Eye (tissue), 1 donor: ENCODE measurements around the gene NCK2.

Experiments used
- DNase-seq: peaks from one replicate; pipeline ENCODE4 v3.0.0-alpha.2; 2015

NCK2 gene

DNA sequence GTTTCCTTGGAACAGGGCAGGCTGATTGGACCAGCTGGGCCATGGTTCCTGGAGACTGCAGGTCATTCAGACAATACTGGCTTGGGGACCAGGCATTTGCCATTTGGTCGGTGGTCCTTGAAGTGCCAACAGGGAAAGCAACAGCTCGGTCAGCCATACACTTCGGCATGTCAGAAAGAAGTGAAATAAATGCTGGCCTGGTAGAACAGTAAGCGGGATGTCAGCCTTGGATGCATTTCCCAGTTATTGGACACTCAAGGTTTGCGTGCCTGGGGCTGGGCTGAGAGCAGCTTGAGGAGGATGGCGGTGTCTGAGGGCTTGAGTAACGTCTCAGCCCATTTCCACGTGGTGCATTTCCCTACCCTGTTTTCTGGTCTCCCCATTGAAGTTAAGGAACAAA is 75.4 kb downstream of the NCK2 start:
- no peak for DNase-seq

GRCh38 chr2:105820691-105821090 is 76.0 kb downstream of the NCK2 start:
- no peak for DNase-seq

GRCh38 chr2:105821428-105822125 is 76.9 kb downstream of the NCK2 start:
- DNase-seq = no peak

DNA sequence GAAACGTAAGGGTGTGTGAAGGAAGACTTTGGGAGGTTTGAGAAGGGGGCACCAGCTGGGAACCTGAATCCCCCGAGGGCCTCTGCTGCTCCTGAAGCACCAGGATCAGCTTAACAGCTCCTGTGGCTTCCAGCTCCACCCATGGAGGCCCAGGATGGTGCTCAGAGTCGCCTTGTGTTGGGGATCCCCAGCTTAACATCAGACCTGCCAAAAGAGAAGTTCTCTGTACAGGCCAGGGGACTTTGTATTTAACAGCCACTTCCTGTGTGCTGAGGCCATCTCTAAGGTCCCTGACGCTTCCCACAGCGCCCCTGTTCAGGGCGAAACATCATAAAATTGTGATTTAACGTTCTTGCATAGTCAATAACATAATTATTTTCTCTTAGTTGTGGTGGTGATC is 77.5 kb downstream of the NCK2 start:
- DNase-seq = no peak

DNA sequence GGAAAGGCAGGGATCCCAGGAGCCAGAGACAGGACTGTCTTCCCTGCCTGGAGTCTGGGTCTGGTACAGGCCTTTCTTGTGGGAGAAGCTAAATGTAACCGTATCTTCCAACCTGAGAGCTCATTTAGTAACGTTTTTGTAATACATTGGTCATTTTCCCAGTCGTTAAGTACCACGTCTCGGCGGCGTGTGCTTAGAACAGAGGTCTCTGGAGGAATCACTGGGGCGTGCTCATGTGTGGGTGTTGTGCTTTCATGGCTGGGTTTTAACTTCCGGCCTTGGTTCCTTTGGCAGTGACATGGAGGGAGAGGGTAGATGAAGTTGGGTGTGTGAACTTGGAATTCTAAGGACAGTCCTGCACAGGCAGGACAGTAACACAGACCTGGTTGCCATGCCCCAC is 79.7 kb downstream of the NCK2 start:
- DNase-seq = no peak

GRCh38 chr2:105827351-105828096 is 82.8 kb downstream of the NCK2 start:
- DNase-seq = no peak

GRCh38 chr2:105828558-105828957 is 83.8 kb downstream of the NCK2 start:
- DNase-seq = no peak

GRCh38 chr2:105834931-105835330 is 90.2 kb downstream of the NCK2 start:
- DNase-seq = peak; percentile 21

GRCh38 chr2:105836341-105836740 is 91.6 kb downstream of the NCK2 start:
- no peak for DNase-seq

DNA sequence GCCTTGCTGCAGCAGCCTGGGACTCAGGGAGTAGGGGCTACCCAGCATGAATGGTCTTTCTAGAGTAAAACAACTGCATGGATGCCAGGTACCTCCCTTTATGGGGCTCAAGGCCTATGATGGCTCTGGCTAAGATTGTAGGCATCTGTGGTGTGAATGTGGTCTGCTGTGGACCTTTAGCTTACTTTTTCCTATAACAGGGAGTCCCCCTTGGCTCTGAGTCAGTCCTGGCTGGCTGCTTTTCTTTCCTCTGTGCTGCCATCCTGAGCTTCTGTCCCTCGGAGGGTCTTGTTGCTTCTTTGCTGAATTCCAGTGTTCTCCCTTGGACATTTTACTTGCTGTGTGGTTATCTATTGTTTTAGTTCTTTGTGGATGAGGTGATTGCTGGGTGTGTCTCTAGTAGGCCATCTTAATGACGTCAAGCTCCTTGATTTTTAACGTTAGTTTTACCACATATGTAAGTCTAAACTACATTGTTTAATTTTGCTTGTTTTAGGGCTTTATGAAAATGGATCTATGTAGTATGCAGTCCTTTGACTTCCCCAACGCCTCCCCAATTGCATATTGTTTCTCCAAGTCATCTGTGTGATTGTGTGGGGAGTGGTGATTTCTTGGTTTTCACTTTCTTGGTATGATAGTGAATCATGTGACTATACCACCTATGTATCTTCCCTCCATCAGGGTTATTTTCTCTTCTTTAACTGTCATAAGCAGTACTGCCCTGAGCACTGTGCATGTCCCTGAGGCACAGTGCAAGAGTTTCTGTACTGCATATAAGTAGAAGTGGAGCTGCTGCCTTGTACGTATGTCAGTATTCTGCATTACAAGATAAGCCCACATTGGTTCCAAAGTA is 92.4 kb downstream of the NCK2 start:
- DNase-seq = no peak

- DNase-seq = no peak
Measured at GRCh38 chr2:105839793-105840192, 95.1 kb downstream of the NCK2 start.

DNA sequence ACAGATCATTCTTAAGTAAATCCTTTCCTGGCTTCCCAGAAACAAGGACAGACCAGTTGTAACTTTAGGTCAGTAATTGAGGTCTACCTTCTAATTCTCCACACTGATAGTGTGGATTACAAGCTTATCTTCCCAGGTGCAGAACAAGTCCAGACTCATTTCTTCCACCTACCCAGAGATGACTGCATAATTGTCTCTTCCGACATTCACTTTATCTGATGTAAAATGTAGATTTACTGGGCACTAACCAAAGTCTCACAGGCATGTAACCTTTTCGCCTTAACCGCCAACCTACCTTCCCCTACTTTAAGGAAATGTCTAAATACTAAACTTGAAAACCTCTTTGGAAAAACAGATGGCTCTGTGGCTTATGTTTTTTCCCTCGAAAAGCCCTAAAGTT is 96.2 kb downstream of the NCK2 start:
- DNase-seq = no peak

- no peak for DNase-seq
Measured at GRCh38 chr2:105841551-105841950, 96.8 kb downstream of the NCK2 start.

DNA sequence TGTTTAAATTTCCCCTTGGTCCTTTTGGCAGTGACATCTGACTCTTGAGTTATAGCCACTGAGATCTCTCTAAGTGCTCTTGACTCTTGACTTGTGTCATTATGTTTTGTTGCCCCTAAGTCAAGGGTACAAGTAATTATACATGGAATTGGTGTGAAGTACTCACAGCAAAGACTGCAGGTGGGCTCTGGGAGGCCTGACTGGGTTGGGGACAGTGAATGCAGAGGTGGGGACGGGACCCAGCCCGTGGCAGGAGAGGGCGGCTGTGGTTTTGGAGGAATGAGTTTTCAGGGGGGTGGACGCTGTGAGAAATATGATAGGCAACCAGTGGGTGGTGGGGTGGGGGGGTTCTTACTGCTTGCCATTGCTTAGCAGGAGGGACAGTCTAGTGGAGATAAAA is 97.8 kb downstream of the NCK2 start:
- DNase-seq = no peak

DNA sequence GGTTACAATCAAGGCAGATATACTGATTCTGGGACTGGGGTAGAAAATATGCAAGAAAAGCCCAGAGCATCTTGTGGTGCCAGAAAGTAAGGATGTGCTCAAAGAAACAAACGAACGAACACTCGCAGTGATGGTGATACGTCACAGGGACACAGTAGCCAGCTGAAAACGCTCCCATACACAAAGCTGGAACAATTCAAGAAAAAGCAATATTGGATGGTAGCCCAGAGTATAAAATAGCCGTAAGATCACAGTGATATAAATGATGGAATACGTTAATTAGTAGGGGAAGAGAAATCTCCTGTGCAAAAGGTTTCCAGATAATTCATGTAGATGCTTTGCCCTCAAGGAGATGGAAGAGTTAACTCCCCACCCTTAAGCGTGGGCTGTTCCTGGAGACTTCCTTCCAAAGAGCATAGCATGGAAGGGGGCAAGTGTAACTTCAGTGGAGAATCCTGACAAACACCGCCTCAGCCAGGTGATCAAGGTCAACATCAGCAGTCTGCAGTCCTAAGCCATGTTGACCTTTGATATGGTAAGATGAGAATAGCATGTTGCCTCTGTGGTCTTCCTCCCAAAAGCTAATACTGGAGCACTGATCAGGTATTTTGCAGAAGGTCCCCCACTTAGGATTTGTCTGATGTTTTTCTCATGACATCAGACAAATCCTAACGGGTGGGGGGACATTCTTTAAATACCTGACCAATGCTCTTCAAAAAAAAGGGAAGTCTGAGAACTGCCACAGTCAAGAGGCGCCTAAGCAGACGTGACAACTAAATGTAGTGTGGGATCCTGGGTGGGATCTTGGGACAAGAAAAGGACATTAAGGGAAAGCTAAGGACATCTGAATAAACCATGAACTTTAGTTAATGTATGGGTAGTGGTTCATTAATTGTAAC is 99.0 kb downstream of the NCK2 start:
- no peak for DNase-seq

GRCh38 chr2:105845976-105846375 is 101.3 kb downstream of the NCK2 start:
- no peak for DNase-seq

GRCh38 chr2:105847056-105847455 is 102.3 kb downstream of the NCK2 start:
- no peak for DNase-seq

DNA sequence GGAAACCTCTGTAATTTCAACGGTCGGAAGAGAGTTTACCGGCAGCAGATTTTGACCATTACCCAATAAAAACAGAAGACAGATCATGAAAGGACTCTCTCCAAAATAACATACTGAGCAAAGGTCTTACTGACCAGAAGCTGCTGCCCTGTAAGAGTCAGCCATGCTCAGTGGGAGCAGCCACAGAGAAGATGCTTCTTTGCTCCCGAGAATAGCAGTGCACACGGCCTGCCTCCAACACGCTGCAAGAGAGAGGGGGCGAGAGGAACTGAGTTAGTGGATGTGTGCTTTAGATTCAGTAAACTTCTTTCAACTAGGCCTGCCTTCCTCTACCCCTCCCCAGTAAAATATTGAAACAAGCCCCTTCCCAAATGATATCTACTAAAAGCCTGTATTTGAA is 103.7 kb downstream of the NCK2 start:
- no peak for DNase-seq

DNA sequence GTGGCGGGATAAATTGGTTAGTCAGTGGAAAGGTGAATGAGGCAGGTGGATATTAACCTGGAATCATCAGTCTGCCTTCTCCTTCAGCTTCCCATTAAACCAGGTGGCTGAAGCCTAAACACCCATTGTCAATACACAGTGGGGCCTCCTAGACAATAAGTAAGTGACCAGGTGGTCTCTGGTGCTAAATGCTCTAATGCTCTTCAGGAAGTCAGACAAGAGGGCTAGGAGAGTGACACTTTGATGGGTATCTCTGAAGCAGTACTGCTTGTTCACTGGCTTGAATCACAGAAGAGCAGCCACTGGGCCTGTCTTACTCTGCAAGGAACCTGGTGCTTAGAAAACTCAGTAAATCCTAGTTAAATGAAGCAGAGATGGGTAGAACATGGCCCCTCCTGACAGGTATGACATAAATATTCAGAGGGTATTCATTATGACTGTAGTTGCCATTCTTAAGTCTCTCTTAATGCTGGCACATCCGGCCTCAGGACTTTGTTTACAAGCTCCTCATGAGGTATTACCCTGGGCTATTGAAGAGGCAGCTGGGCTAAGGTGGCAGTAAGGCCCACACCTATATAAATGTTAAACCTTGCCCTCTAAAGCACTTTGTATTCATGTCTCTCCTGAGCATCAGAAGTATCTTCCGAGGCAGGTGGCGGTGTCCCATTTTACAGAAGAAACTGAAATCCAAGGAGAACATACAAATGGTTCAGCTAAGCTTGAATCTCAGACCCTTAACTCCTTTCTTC is 104.9 kb downstream of the NCK2 start:
- no peak for DNase-seq

DNA sequence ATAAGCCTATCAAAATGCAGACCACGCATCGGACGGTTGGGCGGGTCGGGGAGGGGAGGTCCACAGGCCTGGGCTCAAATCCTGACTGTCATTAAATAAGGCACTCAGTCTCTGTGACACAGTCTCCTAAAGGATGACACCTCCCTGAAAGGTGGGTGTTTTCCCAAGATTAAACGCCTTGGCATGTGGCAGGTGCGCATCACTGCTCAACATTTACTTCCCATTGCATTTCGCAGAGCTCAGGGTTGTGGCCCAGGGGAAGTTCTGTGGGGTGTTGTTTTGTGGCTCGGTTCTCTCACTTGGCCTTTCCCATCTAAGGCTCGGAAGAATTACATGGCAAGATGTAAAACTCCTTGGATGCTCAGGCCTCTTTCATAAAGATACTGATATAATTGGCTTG is 107.4 kb downstream of the NCK2 start:
- DNase-seq = no peak

DNA sequence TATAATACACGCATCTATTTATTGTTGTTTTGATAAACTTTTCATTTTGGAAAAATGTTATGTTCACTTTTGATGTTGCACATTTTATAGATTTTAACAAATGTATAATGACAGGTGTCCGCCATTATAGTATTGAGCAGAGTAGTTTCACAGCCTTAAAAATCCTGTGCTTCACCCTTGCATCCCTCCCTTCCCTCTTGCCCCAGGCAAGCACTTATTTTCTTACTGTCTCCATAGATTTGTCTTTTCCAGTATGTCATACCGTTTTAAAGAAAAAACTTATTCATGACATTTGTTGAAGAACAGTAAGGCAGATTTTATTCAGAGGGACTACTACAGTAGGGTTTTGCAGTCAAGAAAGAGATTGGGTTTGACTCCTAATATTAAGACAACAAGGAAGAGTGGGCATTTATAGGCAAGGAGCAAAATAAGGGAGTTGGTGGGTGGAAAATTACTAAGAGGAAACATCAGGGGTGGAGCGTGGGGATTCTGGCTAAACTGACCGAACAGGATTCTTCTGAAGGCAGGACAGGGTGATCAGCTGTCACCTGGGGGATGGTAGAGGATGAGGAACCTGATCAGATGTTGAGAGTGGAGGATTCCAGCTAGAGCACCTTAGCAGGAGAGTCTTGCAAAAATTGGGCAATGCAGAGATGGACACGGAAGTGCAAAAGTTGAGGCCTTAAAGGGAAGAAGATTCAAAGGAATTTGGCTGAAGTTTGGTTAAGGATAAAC is 108.8 kb downstream of the NCK2 start:
- no peak for DNase-seq
